HepG2 (cell line): ENCODE data around the gene ENPP4. TPM values are rescaled to one million over a fixed set of nuclear protein-coding genes. Genes with fewer than 3 reads are reported as not detected.

ENCODE experiments used
- ATAC-seq: fragments of 200-7000 bp; cut with Tn5 transposase; 3 replicates; pipeline ENCODE4 v1.9.1; 2020; ENCODE audit warnings: mild to moderate bottlenecking, moderate library complexity
- BruUV-seq: library from RNA; stranded (reverse); fragments of 400-500 nt; replicated peaks from 2 replicates; lab custom pipeline; 2021; lab: Mats Ljungman, UMichigan
- CTCF ChIA-PET: fragments of 300-600 bp; formaldehyde crosslinking; extraction: SDS; loops from one replicate; lab custom pipeline; 2021; ENCODE audit warnings: low total read pairs, inconsistent platforms, low intra/inter-chr PET ratio; lab: Yijun Ruan, JAX
- POLR2A ChIA-PET: fragments of 350-600 bp; sonication (Branson Sonifier 250); formaldehyde crosslinking; loops from one replicate; lab custom pipeline; 2020; ENCODE audit warnings: antibody characterized with exemption, inconsistent platforms; lab: Yijun Ruan, JAX
- DNase-seq: peaks from one replicate; pipeline ENCODE4 v3.0.0-alpha.2; 2015; ENCODE audit warnings: low spot score
- FAIRE-seq: peaks from 3 replicates; lab custom pipeline; 2011; peaks lifted over from hg19 to GRCh38; lab: Jason Lieb, UNC
- H2AFZ ChIP-seq: one replicate; pipeline ENCODE4 v1.6.1; 2011; ENCODE audit warnings: low read length, inconsistent platforms
- H3K27ac ChIP-seq: fragments of 300-600 bp; 3 replicates; pipeline ENCODE4 v1.8.0; 2011; ENCODE audit warnings: mixed run types, mild to moderate bottlenecking, mixed read lengths, low read length, inconsistent platforms; ENCODE audit not compliant: insufficient read depth; ENCODE audit errors: extremely low read length
- H3K27me3 ChIP-seq, 2 experiments: fragments of 200-600 bp in 1 of 2; 2 replicates in 1 of 2; 3 replicates in 1 of 2; pipeline versions ENCODE4 v1.6.0 to v1.8.0; 2011; ENCODE audit warnings: low read length in 2 of 2, mild to moderate bottlenecking in 2 of 2, moderate library complexity in 2 of 2, inconsistent platforms in 1 of 2; ENCODE audit not compliant: insufficient read depth in 2 of 2, control insufficient read depth in 1 of 2
- H3K36me3 ChIP-seq, 2 experiments: fragments of 200-600 bp in 1 of 2; replicated peaks in 1 of 2; 2 replicates in 1 of 2; 3 replicates in 1 of 2; pipeline versions ENCODE4 v1.5.1 to v1.8.0; 2011; ENCODE audit warnings: low read length in 2 of 2, inconsistent platforms in 1 of 2; ENCODE audit not compliant: insufficient read depth in 2 of 2, control insufficient read depth in 1 of 2
- H3K4me1 ChIP-seq: 2 replicates; pipeline ENCODE4 v1.5.1; 2012; ENCODE audit warnings: low read length, inconsistent platforms; ENCODE audit not compliant: insufficient read depth
- H3K4me2 ChIP-seq: 2 replicates; pipeline ENCODE4 v1.6.0; 2011; ENCODE audit warnings: low read depth, low read length, inconsistent platforms
- H3K4me3 ChIP-seq, 3 experiments: fragments of 200-600 bp in 1 of 3; sonication (generic), shearing (Covaris generic) in 1 of 3; replicated peaks in 1 of 3; 2 replicates each; pipeline ENCODE4 v1.5.1; 2011 to 2016; ENCODE audit warnings: low read length in 3 of 3, inconsistent platforms in 2 of 3, low read depth in 2 of 3, mild to moderate bottlenecking in 2 of 3, control low read depth in 1 of 3, mixed read lengths in 1 of 3; ENCODE audit not compliant: insufficient read depth in 1 of 3
- H3K79me2 ChIP-seq: one replicate; pipeline ENCODE4 v1.6.1; 2011; ENCODE audit warnings: low read length, inconsistent platforms; ENCODE audit not compliant: insufficient read depth
- H3K9ac ChIP-seq: 2 replicates; pipeline ENCODE4 v1.6.0; 2011; ENCODE audit warnings: mild to moderate bottlenecking, low read depth, low read length, inconsistent platforms; ENCODE audit not compliant: insufficient read depth
- H3K9me3 ChIP-seq: 2 replicates; pipeline ENCODE4 v1.5.1; 2012; ENCODE audit warnings: mild to moderate bottlenecking, low read length
- H4K20me1 ChIP-seq: 2 replicates; pipeline ENCODE4 v1.6.0; 2011; ENCODE audit warnings: inconsistent platforms, mild to moderate bottlenecking, low read length, moderate library complexity; ENCODE audit not compliant: insufficient read depth
- KDM5B ChIP-seq: sonication (generic); formaldehyde crosslinking; IDR thresholded peaks from 2 replicates; pipeline ENCODE4 v1.4.0; 2020; ENCODE audit warnings: missing genetic modification reagents, mild to moderate bottlenecking, borderline replicate concordance
- NFE2L2 ChIP-seq: fragments of 150-350 bp; IDR thresholded peaks from 2 replicates; pipeline ENCODE4 v1.6.1; 2014; ENCODE audit warnings: low read length
- RNF219 ChIP-seq: sonication (generic); formaldehyde crosslinking; IDR thresholded peaks from 2 replicates; pipeline ENCODE4 v1.5.0; 2020; ENCODE audit warnings: mild to moderate bottlenecking, missing genetic modification reagents
- SAFB2 ChIP-seq: sonication (generic); formaldehyde crosslinking; IDR thresholded peaks from 2 replicates; pipeline ENCODE4 v1.5.1; 2020; ENCODE audit warnings: missing genetic modification reagents, low read depth, mild to moderate bottlenecking, borderline replicate concordance
- SNAI1 ChIP-seq: sonication (generic); formaldehyde crosslinking; IDR thresholded peaks from 2 replicates; pipeline ENCODE4 v1.5.0; 2020; ENCODE audit warnings: mild to moderate bottlenecking, missing genetic modification reagents, borderline replicate concordance
- ZC3H13 ChIP-seq: sonication (generic); formaldehyde crosslinking; IDR thresholded peaks from 2 replicates; pipeline ENCODE4 v1.8.1; 2023; ENCODE audit warnings: mild to moderate bottlenecking, missing genetic modification reagents, moderate library complexity
- ZNF317 ChIP-seq: sonication (generic); formaldehyde crosslinking; IDR thresholded peaks from 2 replicates; pipeline ENCODE4 v1.5.0; 2020; ENCODE audit warnings: mild to moderate bottlenecking, missing genetic modification reagents
- ZNF337 ChIP-seq: sonication (generic); formaldehyde crosslinking; IDR thresholded peaks from 2 replicates; pipeline ENCODE4 v1.5.1; 2020; ENCODE audit warnings: missing genetic modification reagents, low read depth, mild to moderate bottlenecking, borderline replicate concordance
- ZNF33A ChIP-seq: sonication (generic); formaldehyde crosslinking; IDR thresholded peaks from 2 replicates; pipeline ENCODE4 v1.5.1; 2020; ENCODE audit warnings: missing genetic modification reagents, mild to moderate bottlenecking, moderate library complexity, borderline replicate concordance
- ZNF883 ChIP-seq: sonication (generic); formaldehyde crosslinking; IDR thresholded peaks from 2 replicates; pipeline ENCODE4 v1.5.1; 2020; ENCODE audit warnings: mild to moderate bottlenecking, missing genetic modification reagents; ENCODE audit errors: not compliant biosample characterization
- WGBS: methylation state at CpG from one replicate; pipeline ENCODE4 v1.1.6; 2017; ENCODE audit warnings: low lambda C conversion rate; 5-methylcytosine and 5-hydroxymethylcytosine counted together
- in situ Hi-C: cut with HindIII; loops from 2 replicates; pipeline ENCODE4 v1.10.0; 2017; ENCODE audit warnings: low pct_unique_long_range_greater_than_20kb; ENCODE audit not compliant: extremely low pct_ligation_motif_present
- intact Hi-C: fragments of 100-400 bp; cut with micrococcal nuclease; formaldehyde crosslinking; loops from one replicate; pipeline ENCODE4 v1.10.0; 2022; ENCODE audit not compliant: unreplicated experiment
- polyA plus RNA-seq, 8 experiments: library from polyadenylated mRNA; depleted of rRNA in 3 of 8; stranded (reverse) in 7 of 8; unstranded in 1 of 8; fragments of >200 nt; fragmentation: Illumina TruSeq in 4 of 8; extraction: Trizol in 4 of 8; gene quantifications; 2 replicates each; pipeline versions ENCODE4 v1.2.1 to v1.2.3, GENCODE V29; 2011 to 2016; ENCODE audit warnings: low read depth in 4 of 8, missing spikeins in 1 of 8, mixed read lengths in 1 of 8; ENCODE audit not compliant: insufficient read depth in 1 of 8
- total RNA-seq, 5 experiments: library from RNA; depleted of rRNA; stranded (reverse); fragments of >200 nt; fragmentation: Illumina TruSeq; extraction: Trizol; gene quantifications; 2 replicates each; pipeline ENCODE4 v1.2.3, GENCODE V29; 2016; ENCODE audit warnings: low read depth in 1 of 5
- TF ChIP-seq, protein P1 (sequence below): sonication (generic); formaldehyde crosslinking; IDR thresholded peaks from 2 replicates; pipeline ENCODE4 v1.5.0; 2020; ENCODE audit warnings: missing genetic modification reagents

ENPP4 gene
- total and polyA plus RNA-seq, 2 of the 13 experiments (the other 11 are each of a cell fraction or from before 2014, with no cell fraction given), result 0.04 to 0.38 TPM

DNA sequence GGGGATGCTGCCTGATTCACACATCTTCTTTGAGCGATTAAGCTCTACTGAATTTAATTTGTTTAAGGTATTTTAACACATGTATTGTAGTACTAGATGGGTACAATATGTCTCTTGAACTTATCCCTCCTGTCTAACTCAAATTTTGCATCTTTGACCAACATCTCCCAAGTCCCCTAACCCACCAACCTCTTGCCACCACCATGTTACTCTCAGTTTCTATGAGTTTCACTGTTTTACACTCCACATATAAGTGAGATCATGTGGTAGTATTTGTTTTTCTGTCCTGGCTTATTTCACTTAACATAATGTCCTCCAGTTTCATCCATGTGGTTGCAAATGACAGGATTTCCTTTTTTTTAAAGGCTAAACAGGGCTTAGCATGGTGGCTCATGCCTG is 38.7 kb upstream of the ENPP4 start:
- CTCF ChIA-PET, result interaction anchor here (1.4 to 1.9 kb wide), 2 partner anchors 319 to 535 kb away, joined by 8 to 33 read pairs; no protein-coding TSS in a partner anchor
- POLR2A ChIA-PET, result no interaction called here
- H3K4me3 ChIP-seq, result no peak overlapping the region
- no peaks in the 10 kb centered on the region for H3K79me2 ChIP-seq
- H2AFZ ChIP-seq, result no peak overlapping the region
- H3K36me3 ChIP-seq, result no peaks in the 10 kb centered on the region
- intact Hi-C loops, result loop anchor here (5.0 kb wide), 2 partner anchors 401 to 901 kb away; partner anchors contain the start of gene RCAN2
- WGBS, result 63% methylated on average over 1 of the region's 1 CpG
- FAIRE-seq (no peak), DNase-seq (no peak), ATAC-seq (no peak)
- H3K27me3 ChIP-seq, result no peaks in the 10 kb centered on the region
- in situ Hi-C loops, result loop anchor here (5.0 to 25.0 kb wide), 3 partner anchors 321 to 896 kb away; no protein-coding TSS in a partner anchor
- BruUV-seq, result no TSS peak
- no peaks in the 10 kb centered on the region for H4K20me1 ChIP-seq
- no peak overlapping the region for H3K27ac ChIP-seq
- TF ChIP-seq ZNF337 (no peak), SNAI1 (CRISPR knock-in tag) (no peak), RNF219 (no peak), ZC3H13 (CRISPR knock-in tag) (no peak), ZNF883 (CRISPR knock-in tag) (no peak), ZNF33A (CRISPR knock-in tag) (no peak), SAFB2 (CRISPR knock-in tag) (no peak), NFE2L2 (no peak), KDM5B (no peak), ZNF317 (no peak)
- TF ChIP-seq, protein P1, sequence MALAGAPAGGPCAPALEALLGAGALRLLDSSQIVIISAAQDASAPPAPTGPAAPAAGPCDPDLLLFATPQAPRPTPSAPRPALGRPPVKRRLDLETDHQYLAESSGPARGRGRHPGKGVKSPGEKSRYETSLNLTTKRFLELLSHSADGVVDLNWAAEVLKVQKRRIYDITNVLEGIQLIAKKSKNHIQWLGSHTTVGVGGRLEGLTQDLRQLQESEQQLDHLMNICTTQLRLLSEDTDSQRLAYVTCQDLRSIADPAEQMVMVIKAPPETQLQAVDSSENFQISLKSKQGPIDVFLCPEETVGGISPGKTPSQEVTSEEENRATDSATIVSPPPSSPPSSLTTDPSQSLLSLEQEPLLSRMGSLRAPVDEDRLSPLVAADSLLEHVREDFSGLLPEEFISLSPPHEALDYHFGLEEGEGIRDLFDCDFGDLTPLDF (CRISPR knock-in tag), result no peak
- no peak overlapping the region for H3K4me2 ChIP-seq
- H3K9me3 ChIP-seq, result peaks cover 19% of the 10 kb centered on the region; the same call in 1 of the 2 replicates
- H3K9ac ChIP-seq, result no peak overlapping the region
- H3K4me1 ChIP-seq, result no peaks in the 10 kb centered on the region
